ENCODE data around the gene ATP5PD.

- TF ChIP-seq, protein P1, sequence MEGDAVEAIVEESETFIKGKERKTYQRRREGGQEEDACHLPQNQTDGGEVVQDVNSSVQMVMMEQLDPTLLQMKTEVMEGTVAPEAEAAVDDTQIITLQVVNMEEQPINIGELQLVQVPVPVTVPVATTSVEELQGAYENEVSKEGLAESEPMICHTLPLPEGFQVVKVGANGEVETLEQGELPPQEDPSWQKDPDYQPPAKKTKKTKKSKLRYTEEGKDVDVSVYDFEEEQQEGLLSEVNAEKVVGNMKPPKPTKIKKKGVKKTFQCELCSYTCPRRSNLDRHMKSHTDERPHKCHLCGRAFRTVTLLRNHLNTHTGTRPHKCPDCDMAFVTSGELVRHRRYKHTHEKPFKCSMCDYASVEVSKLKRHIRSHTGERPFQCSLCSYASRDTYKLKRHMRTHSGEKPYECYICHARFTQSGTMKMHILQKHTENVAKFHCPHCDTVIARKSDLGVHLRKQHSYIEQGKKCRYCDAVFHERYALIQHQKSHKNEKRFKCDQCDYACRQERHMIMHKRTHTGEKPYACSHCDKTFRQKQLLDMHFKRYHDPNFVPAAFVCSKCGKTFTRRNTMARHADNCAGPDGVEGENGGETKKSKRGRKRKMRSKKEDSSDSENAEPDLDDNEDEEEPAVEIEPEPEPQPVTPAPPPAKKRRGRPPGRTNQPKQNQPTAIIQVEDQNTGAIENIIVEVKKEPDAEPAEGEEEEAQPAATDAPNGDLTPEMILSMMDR (IDR thresholded peaks at IDR 0.05; ENCODE audit: borderline replicate concordance, extremely low read depth, low read length, poor library complexity, severe bottlenecking): peak; percentile 29
- no peak for TF ChIP-seq EZH2 (IDR thresholded peaks at IDR 0.05; ENCODE audit: borderline replicate concordance, low read depth, low read length, severe bottlenecking)
These were observed 40.1 kb downstream of the ATP5PD start for GRCh38 chr17:75006653-75007052.
